GM19372 (cell line): ENCODE measurements around the gene C1QTNF5.

ENCODE experiments used
- ATAC-seq: cut with Tn5 transposase; IDR thresholded peaks from one replicate; pipeline ENCODE4 v1.9.1; 2021; ENCODE audit warnings: mild to moderate bottlenecking, low read depth, moderate library complexity; ENCODE audit not compliant: unreplicated experiment

The C1QTNF5 gene

DNA sequence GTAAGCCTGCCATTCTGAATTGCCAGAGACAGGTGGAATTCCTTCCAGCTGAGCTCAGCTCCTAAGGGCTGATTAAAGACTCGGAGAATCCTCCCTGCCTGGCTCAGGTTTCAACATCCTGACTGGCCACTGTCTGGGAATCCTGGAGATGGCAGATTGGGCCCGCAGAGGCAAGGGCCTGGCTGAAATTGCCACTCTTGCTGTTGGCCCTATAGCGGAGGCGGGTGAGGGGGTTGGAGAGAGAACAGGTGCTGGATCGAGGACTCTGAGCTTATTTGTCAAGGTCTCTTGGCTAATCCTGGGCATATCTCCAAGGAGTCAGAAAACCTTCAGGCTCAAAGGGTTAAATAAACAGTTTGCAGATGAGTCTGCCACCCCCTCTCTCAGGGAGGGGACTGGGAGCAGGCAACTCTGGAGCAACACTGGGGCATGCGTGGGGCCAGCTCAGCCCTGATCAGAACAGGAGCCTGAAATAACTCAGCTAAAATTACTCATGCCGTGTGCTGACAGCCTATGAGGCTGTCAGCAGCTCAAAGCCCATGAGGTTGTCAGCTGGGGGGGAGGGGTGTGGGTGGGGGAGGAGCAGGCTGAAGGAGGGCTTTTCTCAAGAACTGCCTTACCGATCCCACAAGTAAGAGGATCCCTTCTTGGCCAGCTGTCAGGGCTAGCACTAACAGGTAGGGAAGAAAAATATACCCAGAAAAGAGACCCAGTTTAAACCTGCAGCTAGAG is 20.5 kb upstream of the C1QTNF5 start:
- ATAC-seq, result no peak

DNA sequence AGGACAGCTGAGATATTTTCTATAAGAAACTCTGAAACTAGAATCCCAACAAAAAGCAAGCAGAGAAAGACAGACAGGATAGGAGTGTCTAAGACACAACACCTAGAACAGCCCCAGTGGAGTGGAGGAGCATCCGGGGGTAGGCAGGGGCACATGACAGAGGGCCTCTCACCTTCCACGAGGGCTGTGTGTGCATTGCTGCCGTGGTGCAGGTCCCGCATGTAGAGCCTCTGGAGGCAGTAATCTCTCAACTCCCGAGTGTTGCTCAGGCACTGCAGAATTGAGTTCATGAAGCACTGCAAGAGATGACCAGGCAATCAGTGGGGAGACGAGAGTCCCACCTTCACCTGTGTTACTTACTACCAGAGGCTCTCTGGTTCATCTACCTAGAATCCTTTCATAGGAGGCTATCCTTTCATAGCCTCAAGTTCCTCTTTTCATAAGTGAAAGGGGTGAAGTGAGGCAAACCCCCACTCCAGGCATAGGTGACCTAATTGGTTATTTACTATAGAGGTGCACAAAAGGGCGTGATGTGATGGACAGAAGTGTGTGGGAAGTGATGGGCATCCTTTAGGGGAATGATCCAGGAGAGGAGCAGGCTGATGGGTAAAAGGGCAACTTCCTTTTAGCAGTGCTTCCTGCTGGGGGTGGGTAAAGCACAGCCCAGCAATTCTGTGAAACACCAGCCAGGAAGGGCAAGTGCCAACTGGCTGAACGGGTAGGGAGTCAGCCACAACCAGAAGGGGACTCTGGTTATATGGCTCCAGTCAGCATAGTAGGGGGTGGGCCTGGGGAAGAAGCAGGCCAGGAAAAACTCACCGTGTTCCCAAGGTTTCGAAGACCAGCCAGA is 18.9 kb upstream of the C1QTNF5 start:
- no peak for ATAC-seq

DNA sequence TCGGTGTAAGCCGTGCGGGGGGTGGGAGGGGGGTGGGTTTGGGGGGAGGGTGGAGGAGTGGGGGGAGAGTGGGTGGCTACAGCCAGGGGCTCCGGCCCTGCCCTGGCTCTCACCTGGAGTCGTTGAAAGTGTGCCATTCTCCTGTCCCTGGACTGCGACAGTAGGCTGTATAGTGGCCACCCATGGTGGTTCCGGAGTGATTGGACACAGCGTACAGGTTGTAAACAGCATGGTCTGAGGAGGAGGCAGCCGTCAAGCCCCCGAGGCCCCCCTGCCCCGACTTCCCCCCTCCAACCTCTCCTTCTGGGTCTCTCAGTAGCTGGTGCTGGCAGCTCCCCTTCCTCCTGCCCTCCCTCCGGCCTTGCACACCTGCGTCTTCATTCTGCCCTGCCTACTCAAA is 16.4 kb upstream of the C1QTNF5 start:
- ATAC-seq, result no peak

DNA sequence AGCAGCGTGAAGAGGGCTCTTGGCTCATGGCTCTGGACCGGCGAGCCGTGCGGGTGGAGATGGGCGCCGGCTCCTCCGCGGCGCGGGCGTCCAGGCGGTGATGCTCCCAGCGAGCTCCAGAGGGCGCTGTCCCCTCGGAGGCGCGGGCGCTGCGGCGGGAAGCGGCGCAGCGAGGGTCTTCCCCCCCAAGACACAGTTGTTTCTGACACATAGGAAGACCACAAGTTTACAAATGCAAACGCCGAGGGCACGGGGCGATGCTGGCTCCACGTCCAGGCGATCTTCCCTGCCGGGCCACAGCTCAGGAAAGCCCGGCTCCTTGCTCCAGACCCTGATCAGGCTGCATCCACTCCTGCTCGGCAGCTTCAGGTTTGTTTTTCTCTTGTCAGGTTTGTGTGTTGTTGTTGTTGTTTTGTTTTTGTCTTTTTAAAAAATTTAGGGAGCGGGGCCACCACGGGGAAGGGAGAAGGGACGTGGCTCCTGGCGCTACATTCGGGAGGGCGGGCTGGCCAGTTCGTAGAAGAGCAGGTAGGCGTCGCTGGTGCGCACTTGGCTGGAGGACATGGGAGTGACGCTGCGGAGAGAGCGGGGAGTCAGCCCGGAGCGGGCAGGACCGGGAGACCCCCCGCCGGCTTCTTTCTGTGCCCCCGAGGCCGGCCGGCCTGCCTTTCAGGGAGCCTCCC is 15.8 kb upstream of the C1QTNF5 start:
- no peak for ATAC-seq

DNA sequence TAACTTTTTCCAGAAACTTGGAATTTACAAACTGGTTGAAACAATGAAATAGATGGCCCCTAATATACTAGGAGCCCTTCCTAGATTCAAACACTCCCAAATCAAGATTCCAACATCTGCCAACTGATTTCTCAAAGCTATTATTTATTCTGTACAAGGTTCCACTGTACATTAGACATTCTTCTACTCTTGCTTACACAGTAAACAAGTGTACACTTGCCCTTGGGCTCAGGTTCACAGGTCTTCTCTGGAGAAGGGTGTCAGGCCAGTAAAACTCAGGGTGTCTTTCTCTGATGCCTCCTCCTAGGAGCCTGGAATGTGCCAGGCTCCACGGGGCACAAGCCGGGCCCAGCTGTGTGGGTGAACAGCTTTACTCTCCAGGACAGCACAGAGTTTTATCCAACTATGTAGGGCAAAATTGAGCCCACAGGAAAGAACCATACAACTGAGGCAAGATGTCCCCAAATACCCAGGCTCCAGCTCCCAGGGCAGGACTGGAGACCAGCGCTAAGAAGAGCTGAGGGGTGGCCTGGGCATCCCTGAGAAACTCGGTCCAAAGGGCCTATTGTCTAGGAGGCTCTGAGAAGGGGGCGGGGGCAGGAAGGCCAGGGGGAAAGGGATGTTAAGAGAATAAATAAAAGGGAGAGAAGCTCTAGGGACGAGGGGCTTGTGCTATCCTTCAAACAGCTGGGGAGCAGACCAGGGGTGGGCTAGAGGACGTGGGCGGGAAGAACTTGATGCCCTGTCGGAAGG is 14.6 kb upstream of the C1QTNF5 start:
- no peak for ATAC-seq

DNA sequence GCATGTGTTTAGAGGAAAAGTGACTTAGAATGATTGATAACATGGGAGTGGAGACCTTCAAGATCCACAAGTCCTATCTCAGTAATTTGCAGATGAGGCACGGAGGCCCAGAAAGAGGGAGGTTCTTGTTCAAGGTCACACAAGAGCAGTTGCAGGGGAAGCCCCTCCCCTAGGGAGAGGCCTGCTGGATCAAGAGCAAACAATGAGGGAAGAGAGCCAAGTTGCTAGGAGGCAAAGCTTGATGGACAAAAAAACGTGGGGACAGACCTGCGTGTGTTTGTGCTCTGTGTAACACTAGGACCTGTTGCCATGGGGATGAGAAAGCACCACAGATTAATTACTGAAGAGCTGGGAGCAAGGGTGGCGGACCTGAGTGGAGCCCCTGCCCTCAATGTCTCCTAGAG is 12.2 kb upstream of the C1QTNF5 start:
- no peak for ATAC-seq

DNA sequence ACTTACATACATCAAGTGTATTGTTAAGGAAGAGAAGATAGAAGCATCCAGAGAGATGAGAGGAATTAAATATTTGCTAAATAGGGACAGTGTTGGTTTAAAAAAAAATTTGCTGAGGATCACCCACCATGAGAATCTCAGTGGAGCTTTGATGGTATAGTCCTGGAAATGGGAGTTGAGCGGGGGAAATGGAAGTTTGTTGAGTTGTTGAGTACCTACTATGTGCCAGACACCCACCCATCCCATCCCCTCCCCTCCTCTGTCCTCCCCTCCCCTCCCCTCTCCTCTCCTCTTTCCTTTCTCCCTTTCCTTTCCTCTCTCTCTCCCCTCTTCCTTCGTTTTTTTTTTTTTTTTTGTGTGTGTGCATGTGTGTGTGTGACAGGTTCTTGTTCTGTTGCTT is 10.5 kb upstream of the C1QTNF5 start:
- ATAC-seq, result no peak

DNA sequence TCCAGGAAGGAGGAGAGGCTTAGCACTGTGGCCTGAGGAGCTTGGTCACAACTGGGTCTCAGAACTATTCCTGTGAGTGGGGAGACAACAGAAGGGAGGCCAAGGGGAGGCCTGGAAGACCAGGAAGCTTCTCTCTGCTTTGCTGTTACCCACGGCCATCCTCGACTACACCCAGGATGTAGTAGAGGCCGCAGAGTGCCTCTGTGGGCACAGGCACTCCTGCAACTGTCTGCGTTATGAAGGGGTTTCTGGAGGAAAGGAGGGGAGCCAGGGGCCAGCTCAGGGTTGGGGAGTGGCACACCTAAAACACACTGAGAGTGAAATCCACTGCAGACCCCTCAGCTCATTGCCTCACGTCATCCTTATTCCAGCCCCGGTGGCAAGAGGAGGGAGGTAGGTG is 9.6 kb upstream of the C1QTNF5 start:
- ATAC-seq, result no peak

DNA sequence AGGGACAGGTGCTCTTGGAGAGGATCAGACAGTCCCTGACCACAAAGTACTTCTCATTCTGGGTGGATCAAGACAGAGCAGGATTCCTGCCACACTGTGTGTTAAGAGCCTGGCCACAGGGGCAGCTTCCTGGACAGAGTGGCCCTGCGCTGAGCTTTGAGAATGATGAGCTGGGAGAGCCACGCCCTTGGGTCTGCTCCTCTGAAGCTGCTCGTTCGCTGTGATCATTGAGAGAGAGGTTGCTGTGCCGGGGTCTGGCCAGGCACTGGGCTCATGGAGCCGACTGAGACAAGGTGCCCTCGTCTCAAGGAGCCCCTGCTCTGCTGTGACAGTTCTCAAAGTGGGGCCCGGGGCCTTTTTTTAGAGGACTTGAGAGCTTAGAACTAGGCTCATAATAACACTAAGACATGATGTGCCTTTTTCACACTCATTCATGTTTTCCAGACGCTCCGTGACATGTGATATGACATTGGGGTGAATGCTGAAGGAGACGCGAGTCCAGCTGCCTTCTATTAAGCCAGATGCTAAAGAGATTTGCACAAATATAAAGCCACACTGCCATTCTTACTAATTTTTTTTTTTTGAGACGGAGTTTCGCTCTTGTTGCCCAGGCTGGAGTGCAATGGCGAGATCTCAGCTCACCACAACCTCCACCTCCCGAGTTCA is 7.4 kb upstream of the C1QTNF5 start:
- ATAC-seq, result no peak

DNA sequence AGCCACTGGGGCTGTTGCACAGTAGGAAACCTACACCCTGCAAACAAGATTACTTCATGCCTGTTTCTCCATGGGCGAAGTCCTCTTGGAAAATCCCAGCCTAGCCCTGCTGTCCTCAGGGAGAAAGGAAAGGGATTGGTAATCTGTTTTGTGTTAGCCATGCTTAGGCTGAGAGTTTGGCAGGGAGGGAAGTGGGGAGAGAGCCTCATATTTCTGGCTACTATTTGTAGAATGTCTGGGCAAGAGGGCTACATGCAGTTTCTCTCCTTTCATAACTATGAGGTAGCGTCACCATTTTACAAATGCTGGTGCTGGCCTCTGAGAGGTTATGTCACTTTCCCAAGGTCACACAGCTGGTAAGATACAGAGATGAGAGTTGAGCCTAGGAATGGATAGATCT is 6.6 kb upstream of the C1QTNF5 start:
- no peak for ATAC-seq

DNA sequence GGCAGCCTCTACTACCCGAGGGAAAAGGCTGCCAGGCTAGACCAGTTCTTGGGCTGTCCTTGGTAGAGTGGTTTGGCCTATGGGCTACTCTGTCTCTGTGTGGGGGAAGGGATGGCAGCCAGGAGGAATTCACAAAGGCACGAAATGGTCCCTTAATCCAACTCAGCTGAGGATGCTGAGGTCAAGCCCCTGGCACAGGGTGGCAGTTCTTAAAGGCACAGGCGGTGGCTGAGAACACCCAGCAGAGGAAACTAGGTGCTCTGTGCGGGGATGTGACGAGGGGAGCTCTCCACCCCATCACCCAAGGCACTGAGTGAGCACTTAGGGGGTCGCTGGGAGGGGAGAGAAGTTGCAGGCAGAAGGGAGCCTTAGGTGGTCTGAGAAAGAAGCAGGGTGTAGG is 5.9 kb upstream of the C1QTNF5 start, which contains the start of gene MFRP:
Gene MFRP, minus strand, starts transcription at position 101 of the 400 bp plus-strand sequence. CDS start 192 bp downstream, outside the sequence.
- no peak for ATAC-seq

DNA sequence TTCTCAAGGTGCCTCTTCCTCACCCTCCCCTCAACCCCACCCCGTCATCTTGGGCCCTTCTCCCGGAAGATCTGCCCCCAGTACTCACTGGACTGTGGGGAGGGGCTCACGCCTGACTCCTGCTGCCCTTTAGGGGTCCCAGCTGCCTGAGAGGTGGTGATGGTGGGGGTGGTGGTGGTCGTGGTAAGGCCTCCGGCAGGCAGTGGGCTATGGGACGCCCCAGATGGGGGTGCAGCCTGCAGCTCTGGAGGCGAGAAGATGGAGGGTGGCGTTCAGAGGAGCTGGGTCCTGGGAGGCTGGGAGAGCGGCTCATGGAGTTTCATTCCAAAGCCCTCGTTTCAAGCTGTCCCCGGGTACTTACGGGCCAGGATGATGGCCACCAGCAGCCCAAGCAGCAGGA is 5.0 kb upstream of the C1QTNF5 start:
- ATAC-seq, result no peak

DNA sequence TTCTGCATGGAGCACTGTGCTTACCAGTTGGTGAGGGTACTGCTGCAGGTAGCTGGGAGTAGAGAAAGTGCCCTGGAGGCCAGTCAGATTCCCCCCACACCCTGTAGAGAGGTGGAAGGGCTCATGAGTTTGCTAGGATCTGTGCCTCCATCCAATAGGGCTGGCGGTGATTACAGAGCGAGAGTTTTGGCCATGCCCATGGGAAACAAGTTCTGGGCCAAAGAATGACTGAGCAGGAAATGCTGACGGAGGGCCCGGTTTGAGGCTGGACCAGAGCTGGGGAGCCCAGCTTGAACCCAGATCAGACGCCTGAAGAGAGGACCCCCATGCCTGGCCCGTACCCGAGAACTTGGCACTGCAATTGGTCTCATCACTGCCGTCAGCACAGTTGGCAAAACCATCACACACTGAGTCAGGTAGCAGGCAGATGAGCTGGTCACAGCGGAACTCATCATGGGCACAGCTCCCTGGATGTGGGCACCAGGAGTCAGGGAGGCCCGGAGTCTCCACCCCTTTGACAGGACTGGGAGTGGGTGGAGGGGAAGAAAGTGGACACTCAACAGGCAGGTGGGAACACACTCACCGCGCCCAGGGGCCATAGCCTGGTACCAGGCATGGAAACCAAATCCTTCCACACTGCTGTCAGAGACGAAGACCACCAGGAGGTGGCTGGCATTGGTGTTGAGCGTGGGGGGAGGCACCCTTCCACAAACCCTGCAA is 3.8 kb upstream of the C1QTNF5 start:
- ATAC-seq, result no peak

DNA sequence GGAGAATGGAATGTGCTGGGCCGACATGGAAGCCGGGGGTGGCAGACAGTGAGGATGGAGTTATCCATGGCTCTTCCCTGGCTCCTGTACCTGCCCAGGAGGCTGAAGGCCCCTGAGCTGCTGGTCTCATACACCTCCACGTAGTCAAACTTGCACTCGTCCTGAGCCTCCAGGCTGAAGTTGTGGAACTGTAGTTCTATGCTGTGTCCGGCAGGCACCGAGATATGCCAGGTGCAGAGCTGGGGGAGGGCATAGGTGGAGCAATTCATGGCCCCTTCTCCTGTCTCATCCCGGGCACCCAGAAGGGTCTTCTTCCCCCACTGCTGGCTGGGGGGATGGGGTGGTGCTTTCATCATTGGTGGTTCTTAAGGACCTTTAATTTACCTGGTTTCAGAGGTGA is 3.0 kb upstream of the C1QTNF5 start:
- ATAC-seq, result no peak

DNA sequence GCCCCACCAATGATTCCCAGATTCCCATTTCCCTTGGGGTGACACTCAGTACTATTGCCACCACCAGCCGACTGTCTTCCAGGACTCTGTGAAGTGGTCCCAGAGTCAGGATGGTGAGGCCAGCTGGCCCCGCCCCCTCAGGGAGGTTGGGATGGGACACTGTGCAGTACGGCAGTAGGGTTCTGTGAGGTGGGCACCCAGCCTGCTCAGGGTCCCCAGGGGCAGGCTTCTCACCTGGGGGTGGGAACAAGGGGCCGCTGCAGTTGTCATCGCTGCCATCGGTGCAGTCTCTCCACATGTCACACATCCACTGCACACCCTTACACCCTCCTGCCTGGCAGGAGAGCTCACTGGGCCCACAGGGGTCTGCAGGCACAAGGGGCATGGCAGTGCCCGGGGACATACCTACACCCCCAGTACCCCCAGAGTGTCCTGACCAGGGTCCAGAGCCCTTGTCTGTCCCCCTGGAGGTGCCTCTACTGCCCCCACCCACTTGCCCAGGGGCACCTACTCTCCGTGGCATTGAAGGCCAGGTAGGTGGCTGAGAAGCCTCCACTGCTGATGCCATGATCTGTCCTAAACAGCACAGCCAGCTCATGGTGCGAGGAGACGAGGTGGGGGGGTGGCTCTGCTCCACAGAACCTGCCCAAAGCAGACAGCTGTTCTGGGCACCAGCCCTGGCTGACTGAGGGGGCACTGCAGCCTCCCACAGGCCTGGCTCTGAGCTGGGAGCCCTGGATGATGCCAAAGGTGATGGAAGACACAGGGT is 1.9 kb upstream of the C1QTNF5 start:
- no peak for ATAC-seq

DNA sequence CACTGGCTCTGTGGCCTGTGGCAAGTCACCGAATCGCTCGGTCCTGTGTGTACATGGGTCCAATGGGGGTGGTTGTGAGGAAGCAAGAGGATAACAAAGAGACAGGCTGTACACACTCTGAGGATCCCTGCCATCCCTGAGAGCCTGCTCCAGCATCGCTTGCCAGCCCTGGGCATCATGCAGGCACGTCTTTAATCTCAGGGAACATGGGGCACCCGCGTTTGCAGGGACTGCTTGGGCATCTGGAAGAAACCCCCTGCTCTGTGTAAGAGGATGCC is 1.3 kb upstream of the C1QTNF5 start:
- ATAC-seq, result no peak

DNA sequence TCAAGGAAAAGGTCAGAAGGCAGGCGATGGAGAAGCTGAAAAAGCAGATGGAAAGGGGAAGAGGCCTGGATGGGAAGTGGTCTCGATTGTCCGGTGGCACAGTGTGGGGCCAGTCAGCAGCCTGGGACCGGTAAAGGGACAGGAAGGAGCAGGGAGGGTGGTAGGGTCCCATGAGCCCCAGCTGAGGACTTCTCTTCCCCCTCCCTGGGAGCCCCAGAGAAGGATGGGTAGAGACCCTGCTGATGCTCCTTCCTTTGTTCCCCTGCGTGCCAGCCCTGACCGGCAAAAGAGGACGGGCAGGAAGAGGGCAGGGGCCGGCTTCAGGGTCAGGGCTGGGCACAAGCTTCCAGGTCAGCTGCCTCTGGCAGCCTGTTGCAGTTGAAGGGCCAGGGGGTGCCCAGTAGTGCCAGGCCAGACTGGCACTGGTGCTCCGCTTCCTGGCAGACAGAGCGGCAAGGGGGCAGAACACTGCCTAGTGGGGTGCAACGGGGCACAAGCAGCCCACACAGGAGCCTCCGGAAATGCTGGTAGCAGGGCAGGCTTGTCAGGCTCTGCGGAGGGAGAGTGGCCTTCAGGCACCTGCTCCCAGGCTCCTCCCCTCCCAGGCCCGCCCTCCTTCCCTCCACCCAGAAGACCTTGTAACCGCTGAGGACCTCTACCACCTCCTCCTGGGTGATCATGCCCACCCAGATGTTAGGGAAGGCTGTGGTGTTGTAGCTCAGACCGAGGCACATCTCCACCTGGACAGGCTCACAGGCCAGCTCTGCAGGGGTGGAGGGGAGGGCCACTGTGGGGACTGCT is 739 bp upstream of the C1QTNF5 start:
- no peak for ATAC-seq
